ENCODE data around the gene WNT5A. TPM values are rescaled to one million over a fixed set of nuclear protein-coding genes. Genes with fewer than 3 reads are reported as not detected.

The WNT5A gene
- total and polyA plus RNA-seq, 2 of the 4 experiments (the other 2 are of a cell fraction), result 224 to 231 TPM

- H2BK15ac ChIP-seq (ENCODE audit: low read depth, low read length), result 0 out of 3 replicates have a peak overlapping the region, but pooled peaks have one; percentile 2
- no peaks in the 10 kb centered on the region for H3K9me3 ChIP-seq (ENCODE audit: control insufficient read depth, insufficient read depth, low read length)
- H2AK5ac ChIP-seq (ENCODE audit: low read depth, low read length), result peak overlapping the region; percentile 5; the same call in 1 of the 2 replicates
- ChIA-PET CTCF (interaction anchor here (1.1 kb wide), 1 partner anchor 232 kb away, joined by 6 read pairs; no protein-coding TSS in a partner anchor), POLR2A (ENCODE audit: unreplicated experiment) (no interaction called here)
- no peak overlapping the region for H3K4me3 ChIP-seq (ENCODE audit: insufficient read depth, low read depth, low read length)
- in situ Hi-C loops (cut with MboI; ENCODE audit: low sequenced_read_pairs), result no loop called here
- H4K8ac ChIP-seq (ENCODE audit: low read depth in 2 of 2, low read length in 2 of 2), result no peak overlapping the region
- H3K4ac ChIP-seq (ENCODE audit: low read depth, low read length), result peak overlapping the region; percentile 26; the same call in 1 of the 2 replicates
- no peak overlapping the region for H3K4me2 ChIP-seq (ENCODE audit: low read depth, low read length)
- H2BK20ac ChIP-seq (ENCODE audit: low read depth, low read length), result peak overlapping the region; percentile 22; the same call in 1 of the 2 replicates
- no peaks in the 10 kb centered on the region for H3K36me3 ChIP-seq (ENCODE audit: control insufficient read depth, insufficient read depth, low read length)
- H2AFZ ChIP-seq (replicated peaks; ENCODE audit: low read length, poor library complexity), result no peak overlapping the region
- H4K20me1 ChIP-seq (ENCODE audit: insufficient read depth, low read length), result no peaks in the 10 kb centered on the region
- peaks cover 18% of the 10 kb centered on the region for H3K4me1 ChIP-seq (ENCODE audit: control insufficient read depth, insufficient read depth, low read length)
- DNase-seq (no peak), ATAC-seq (ENCODE audit: low read depth) (no peak)
- no peaks in the 10 kb centered on the region for H3K27me3 ChIP-seq (ENCODE audit: control insufficient read depth, insufficient read depth, low read length)
- H3K9ac ChIP-seq (ENCODE audit: low read depth, low read length), result no peak overlapping the region
- H4K5ac ChIP-seq (ENCODE audit: low read depth, low read length), result no peak overlapping the region
- no CpG with 5 or more reads among the region's 3 CpGs for WGBS, 2 experiments (ENCODE audit: extremely low coverage in 2 of 2, insufficient read length in 1 of 2)
- H2AK9ac ChIP-seq (replicated peaks; ENCODE audit: low read depth, low read length, poor library complexity), result no peak overlapping the region
- no peak overlapping the region for H3K56ac ChIP-seq (ENCODE audit: extremely low read depth, insufficient read depth, low read length)
- peaks cover 0 to 22% of the 10 kb centered on the region in 2 experiments; a peak in 1 of 4 replicates for H3K79me1 ChIP-seq (ENCODE audit: low read depth in 1 of 2, low read length in 2 of 2)
- BruUV-seq (replicated peaks), result no TSS peak
- H3K9me1 ChIP-seq (ENCODE audit: insufficient read depth, low read length), result peaks cover 18% of the 10 kb centered on the region
- no peak overlapping the region for H3K23ac ChIP-seq (ENCODE audit: low read depth, low read length)
- no peak overlapping the region for H2BK120ac ChIP-seq (ENCODE audit: low read depth, low read length)
- no peak overlapping the region for H3K18ac ChIP-seq (ENCODE audit: low read depth, low read length)
- no peak for TF ChIP-seq POLR2A (IDR thresholded peaks at IDR 0.05; ENCODE audit: low read depth, low read length)
- no peak for TF ChIP-seq MXI1 (IDR thresholded peaks at IDR 0.05; ENCODE audit: borderline replicate concordance, low read depth, low read length)
- no peak for TF ChIP-seq FOS (IDR thresholded peaks at IDR 0.05; ENCODE audit: low read depth, low read length)
- no peak for TF ChIP-seq CHD1 (IDR thresholded peaks at IDR 0.05; ENCODE audit: low read depth, low read length)
- TF ChIP-seq RAD21 (IDR thresholded peaks at IDR 0.05; ENCODE audit: low read length), result no peak
- TF ChIP-seq MAZ (IDR thresholded peaks at IDR 0.05; ENCODE audit: borderline replicate concordance, low read depth, low read length), result no peak
- no peak for TF ChIP-seq USF2 (IDR thresholded peaks at IDR 0.05; ENCODE audit: low read depth, low read length)
- TF ChIP-seq MAFK (IDR thresholded peaks at IDR 0.05; ENCODE audit: low read depth, low read length), result no peak
- no peak for TF ChIP-seq NFE2L2 (IDR thresholded peaks at IDR 0.05; ENCODE audit: low read depth, low read length)
- TF ChIP-seq BHLHE40 (IDR thresholded peaks at IDR 0.05; ENCODE audit: low read depth, low read length), result no peak
- no peak for TF ChIP-seq ELK1 (IDR thresholded peaks at IDR 0.05; ENCODE audit: borderline replicate concordance, low read depth, low read length)
- no peak for TF ChIP-seq RFX5 (IDR thresholded peaks at IDR 0.05; ENCODE audit: low read depth, low read length)
- no peak for TF ChIP-seq RCOR1 (IDR thresholded peaks at IDR 0.05; ENCODE audit: insufficient replicate concordance, low read length)
- no peak for TF ChIP-seq CTCF (conservative IDR thresholded peaks at IDR 0.05; ENCODE audit: low read depth, low read length)
- no peak for TF ChIP-seq SMC3 (IDR thresholded peaks at IDR 0.05; ENCODE audit: low read depth, low read length)
- no peak for TF ChIP-seq CEBPB (IDR thresholded peaks at IDR 0.05; ENCODE audit: low read depth, low read length)
- no peak overlapping the region for H3K27ac ChIP-seq (ENCODE audit: insufficient read depth, low read length)
- dilution Hi-C loops (cut with HindIII; ENCODE audit: low sequenced_read_pairs, unreplicated experiment), result no loop called here
- H3K14ac ChIP-seq (replicated peaks; ENCODE audit: low read depth, low read length), result peak overlapping the region; percentile 26
- H4K91ac ChIP-seq (ENCODE audit: insufficient read depth, low read depth, low read length), result no peak overlapping the region
- intact Hi-C loops (cut with micrococcal nuclease), result loop anchor here (5.0 kb wide), 1 partner anchor 67 kb away; no protein-coding TSS in a partner anchor
- no peak overlapping the region for H2BK5ac ChIP-seq (ENCODE audit: low read depth, low read length, poor library complexity, severe bottlenecking)
Observed at GRCh38 chr3:55490276-55490913, 3.3 kb upstream of the WNT5A start.

All from IMR-90 (cell line).